ENCODE data around the gene TSHR. TPM values are rescaled to one million over a fixed set of nuclear protein-coding genes. Genes with fewer than 3 reads are reported as not detected.

TSHR gene
- total RNA-seq, 1 experiment from 2014 or later = not detected

DNA sequence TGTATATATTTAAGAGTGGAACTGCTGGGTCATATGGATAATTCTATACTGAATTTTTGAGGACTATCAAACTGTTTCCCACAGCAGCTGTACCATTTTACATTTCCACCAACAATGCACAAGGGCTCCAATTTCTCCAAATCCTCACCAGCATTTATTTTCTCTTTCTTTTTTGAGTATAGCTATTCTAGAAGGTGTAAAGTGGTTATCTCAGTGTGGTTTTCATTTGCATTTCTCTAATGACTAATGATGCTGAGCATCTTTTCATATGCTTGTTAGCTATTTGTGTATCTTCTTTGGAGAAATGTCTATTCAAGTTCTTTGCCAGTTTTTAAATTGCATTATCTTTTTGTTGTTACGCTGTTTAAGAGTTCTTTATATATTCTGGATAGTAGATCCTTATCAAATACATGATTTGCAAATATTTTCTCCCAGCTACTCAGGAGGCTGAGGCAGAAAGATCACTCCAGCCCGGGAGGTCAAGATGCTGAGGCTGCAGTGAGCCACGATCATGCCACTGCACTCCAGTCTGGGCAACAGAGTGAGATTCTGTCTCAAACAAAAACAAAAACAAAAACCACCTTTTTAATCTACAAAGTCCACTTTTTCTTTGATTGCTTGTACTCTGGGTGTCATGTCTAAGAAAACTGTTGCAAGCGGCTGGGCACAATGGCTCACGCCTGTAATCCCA is 232.6 kb downstream of the TSHR start (continued):
- TF ChIP-seq CTCF (IDR thresholded peaks at IDR 0.05 in 2 of 3, conservative IDR thresholded peaks at IDR 0.05 in 1 of 3; ENCODE audit: borderline replicate concordance in 1 of 3, insufficient read depth in 1 of 3, low read depth in 2 of 3, low read length in 2 of 3) = no peak
- TF ChIP-seq ZNF274 (IDR thresholded peaks at IDR 0.05; ENCODE audit: low read depth, low read length) = no peak

DNA sequence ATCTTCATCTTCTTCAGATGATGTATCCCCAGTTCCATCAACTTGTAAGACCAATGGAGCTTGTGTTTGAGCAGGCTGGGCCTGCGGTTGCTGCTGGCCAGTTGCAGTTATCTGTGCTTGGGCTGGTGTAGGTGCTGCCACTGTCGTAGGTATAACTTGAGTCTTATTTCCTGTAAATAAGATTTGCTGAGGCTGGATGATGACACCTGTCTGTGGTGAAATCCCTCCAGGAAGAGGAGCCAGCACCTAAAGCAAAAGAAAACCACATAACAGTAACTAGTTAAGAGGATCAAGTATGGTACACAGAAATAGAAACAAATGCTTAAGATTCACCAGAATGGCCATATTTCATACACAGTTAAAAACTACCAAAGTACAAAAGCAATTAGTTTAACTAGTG is 237.2 kb downstream of the TSHR start:
- H3K79me2 ChIP-seq (ENCODE audit: insufficient read depth, low read length) = peaks cover 35% of the 10 kb centered on the region
- H3K27me3 ChIP-seq (ENCODE audit: insufficient read depth, low read length) = no peaks in the 10 kb centered on the region
- no peak overlapping the region for H3K4me3 ChIP-seq (replicated peaks in 1 of 2; ENCODE audit: low read depth in 1 of 2, low read length in 2 of 2)
- H3K36me3 ChIP-seq (ENCODE audit: control insufficient read depth in 1 of 2, insufficient read depth in 2 of 2, low read length in 2 of 2) = peaks cover 22 to 43% of the 10 kb centered on the region in 2 experiments
- no peak for DNase-seq (ENCODE audit: low read depth, low spot score)
- no peaks in the 10 kb centered on the region for H3K9me2 ChIP-seq (ENCODE audit: insufficient read depth)
- H3K9me3 ChIP-seq (ENCODE audit: control insufficient read depth in 1 of 2, insufficient read depth in 1 of 2, low read depth in 1 of 2, low read length in 2 of 2) = no peaks in the 10 kb centered on the region
- ChIA-PET RAD21 (ENCODE audit: low non-redundant PET in 1 of 2, low total read pairs in 2 of 2, uncharacterized antibody in 2 of 2, unreplicated experiment in 2 of 2) (no interaction called here), POLR2A (interaction anchor here (1.4 kb wide), 1 partner anchor 26 kb away, joined by 3 read pairs; no protein-coding TSS in a partner anchor), CTCF (no interaction called here)
- H3K4me1 ChIP-seq (ENCODE audit: control insufficient read depth in 1 of 2, insufficient read depth in 2 of 2, low read length in 2 of 2) = no peaks in the 10 kb centered on the region
- no peak for ATAC-seq
- no peak overlapping the region for H2AFZ ChIP-seq (ENCODE audit: low read depth, low read length, poor library complexity, severe bottlenecking)
- TF ChIP-seq EGR1 (IDR thresholded peaks at IDR 0.05; ENCODE audit: low read depth) (no peak), ZFX (IDR thresholded peaks at IDR 0.05) (no peak), EZH2 (IDR thresholded peaks at IDR 0.05) (no peak), ELF1 (IDR thresholded peaks at IDR 0.05; ENCODE audit: borderline replicate concordance, low read depth) (no peak), ZBTB33 (IDR thresholded peaks at IDR 0.05; ENCODE audit: extremely low read depth, insufficient replicate concordance, low read length) (no peak), SIN3A (IDR thresholded peaks at IDR 0.05; ENCODE audit: low read depth) (no peak), SP1 (IDR thresholded peaks at IDR 0.05; ENCODE audit: low read depth) (no peak)
- TF ChIP-seq, protein P1, sequence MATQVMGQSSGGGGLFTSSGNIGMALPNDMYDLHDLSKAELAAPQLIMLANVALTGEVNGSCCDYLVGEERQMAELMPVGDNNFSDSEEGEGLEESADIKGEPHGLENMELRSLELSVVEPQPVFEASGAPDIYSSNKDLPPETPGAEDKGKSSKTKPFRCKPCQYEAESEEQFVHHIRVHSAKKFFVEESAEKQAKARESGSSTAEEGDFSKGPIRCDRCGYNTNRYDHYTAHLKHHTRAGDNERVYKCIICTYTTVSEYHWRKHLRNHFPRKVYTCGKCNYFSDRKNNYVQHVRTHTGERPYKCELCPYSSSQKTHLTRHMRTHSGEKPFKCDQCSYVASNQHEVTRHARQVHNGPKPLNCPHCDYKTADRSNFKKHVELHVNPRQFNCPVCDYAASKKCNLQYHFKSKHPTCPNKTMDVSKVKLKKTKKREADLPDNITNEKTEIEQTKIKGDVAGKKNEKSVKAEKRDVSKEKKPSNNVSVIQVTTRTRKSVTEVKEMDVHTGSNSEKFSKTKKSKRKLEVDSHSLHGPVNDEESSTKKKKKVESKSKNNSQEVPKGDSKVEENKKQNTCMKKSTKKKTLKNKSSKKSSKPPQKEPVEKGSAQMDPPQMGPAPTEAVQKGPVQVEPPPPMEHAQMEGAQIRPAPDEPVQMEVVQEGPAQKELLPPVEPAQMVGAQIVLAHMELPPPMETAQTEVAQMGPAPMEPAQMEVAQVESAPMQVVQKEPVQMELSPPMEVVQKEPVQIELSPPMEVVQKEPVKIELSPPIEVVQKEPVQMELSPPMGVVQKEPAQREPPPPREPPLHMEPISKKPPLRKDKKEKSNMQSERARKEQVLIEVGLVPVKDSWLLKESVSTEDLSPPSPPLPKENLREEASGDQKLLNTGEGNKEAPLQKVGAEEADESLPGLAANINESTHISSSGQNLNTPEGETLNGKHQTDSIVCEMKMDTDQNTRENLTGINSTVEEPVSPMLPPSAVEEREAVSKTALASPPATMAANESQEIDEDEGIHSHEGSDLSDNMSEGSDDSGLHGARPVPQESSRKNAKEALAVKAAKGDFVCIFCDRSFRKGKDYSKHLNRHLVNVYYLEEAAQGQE (IDR thresholded peaks at IDR 0.05; ENCODE audit: low read depth) = no peak
- H3K9ac ChIP-seq (ENCODE audit: low read length) = no peak overlapping the region
- H3K27ac ChIP-seq (ENCODE audit: low read depth, low read length) = no peak overlapping the region
- H3K4me2 ChIP-seq (ENCODE audit: low read length) = no peak overlapping the region
- peaks cover 3% of the 10 kb centered on the region; the same call in 1 of the 2 replicates for H4K20me1 ChIP-seq (ENCODE audit: insufficient read depth)
- intact Hi-C loops (cut with micrococcal nuclease) = no loop called here
- no TSS peak for BruUV-seq (replicated peaks)

Measured in HCT116 (cell line).